ENCODE results near the gene PAK4.
"Not testable (repeated sequence)": the region's sequence is repeated elsewhere in the genome, so short reads cannot be mapped to it uniquely, and the experiment has no call there.

The PAK4 gene

DNA sequence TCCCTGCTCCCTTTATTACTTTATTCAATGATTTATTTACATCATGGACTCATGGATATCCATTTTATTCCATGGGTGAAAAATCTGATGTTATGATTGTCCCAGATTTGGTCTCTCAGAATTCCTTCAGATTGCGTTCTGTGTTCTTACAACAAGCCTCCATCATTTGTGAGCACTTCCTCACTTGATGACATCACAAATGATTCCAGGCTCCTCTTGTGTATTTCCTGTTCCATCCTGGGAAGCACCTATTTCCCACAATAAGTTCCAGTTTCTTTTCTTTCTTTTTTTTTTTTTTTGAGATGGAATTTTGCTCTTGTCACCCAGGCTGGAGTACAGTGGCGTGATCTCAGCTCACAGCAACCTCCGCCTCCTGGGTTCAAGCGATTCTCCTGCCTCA is 34.7 kb upstream of the PAK4 start:
- DNase-seq (ENCODE audit: low read depth) = no peak
- in situ Hi-C loops (cut with HindIII; ENCODE audit: low sequenced_read_pairs) = no loop called here
- no peak for TF ChIP-seq CTCF (IDR thresholded peaks at IDR 0.05; ENCODE audit: low read depth, low read length, missing control alignments)
- no peak overlapping the region for H3K4me3 ChIP-seq (ENCODE audit: low read depth, low read length)

DNA sequence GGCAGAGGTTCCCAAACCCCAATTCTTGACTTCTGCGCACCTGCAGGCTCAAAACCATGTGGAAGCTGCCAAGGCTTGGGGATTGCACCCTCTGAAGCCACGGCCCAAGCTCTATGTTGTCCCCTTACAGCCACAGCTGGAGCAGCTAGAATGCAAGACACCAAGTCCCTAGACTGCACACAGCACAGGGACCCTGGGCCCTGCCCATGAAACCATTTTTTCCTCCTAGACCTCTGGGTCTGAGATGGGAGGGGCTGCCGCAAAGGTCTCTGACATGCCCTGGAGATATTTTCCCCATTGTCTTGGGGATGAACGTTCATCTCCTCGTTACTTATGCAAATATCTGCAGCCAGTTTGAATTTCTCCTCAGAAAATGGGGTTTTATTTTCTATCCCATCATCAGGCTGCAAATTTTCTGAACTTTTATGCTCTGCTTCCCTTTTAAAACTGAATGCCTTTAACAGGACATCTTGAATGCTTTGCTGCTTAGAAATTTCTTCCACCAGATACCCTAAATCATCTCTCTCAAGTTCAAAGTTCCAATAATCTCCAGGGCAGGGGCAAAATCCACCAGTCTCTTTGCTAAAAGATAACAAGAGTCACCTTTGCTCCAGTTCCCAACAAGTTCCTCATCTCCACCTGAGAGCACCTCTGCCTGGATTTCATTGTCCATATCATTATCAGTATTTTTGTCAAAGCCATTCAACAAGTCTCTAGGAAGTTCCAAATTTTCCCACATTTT is 29.6 kb upstream of the PAK4 start:
- DNase-seq (ENCODE audit: low read depth); in situ Hi-C loops (cut with HindIII; ENCODE audit: low sequenced_read_pairs); H3K4me3 ChIP-seq (ENCODE audit: low read depth, low read length): not testable (repeated sequence)

DNA sequence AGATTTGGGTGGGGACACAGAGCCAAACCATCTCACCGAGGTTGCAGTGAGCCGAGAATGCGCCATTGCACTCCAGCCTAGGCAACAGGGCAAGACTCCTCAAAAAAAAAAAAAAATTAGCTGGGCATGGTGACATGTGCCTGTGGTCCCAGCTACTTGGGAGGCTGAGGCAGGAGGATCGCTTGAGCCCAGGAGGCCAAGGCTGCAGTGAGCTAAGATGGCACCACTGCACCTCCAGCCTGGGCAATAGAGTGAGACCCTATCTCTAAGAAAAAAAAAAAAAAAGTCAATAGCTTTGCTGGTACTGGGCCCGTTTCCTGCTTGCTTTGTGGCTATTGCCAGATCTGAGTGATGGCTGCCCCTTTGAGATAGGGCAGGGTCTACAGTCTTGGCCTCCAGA is 28.3 kb upstream of the PAK4 start:
- TF ChIP-seq CTCF (IDR thresholded peaks at IDR 0.05; ENCODE audit: low read depth, low read length, missing control alignments) = no peak
- no peak overlapping the region for H3K4me3 ChIP-seq (ENCODE audit: low read depth, low read length)
- in situ Hi-C loops (cut with HindIII; ENCODE audit: low sequenced_read_pairs) = no loop called here
- no peak for DNase-seq (ENCODE audit: low read depth)

DNA sequence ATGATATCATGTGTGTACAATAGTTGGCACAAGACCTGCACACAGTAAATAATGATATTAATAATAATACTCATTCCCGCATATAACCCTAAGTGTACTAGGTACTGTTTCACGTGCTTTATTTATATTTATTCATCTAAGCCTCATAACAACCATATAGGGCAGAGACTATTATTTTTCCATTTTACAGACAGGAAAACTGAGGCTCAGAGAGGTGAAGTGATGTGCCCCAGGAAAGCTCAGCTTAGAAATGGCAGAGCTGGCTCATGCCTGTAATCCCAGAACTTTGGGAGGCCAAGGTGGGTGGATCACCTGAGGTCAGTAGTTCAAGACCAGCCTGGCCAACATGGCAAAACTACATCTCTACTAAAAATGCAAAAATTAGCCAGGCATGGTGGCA is 27.9 kb upstream of the PAK4 start:
- DNase-seq (ENCODE audit: low read depth) = no peak
- TF ChIP-seq CTCF (IDR thresholded peaks at IDR 0.05; ENCODE audit: low read depth, low read length, missing control alignments) = no peak
- in situ Hi-C loops (cut with HindIII; ENCODE audit: low sequenced_read_pairs) = no loop called here
- no peak overlapping the region for H3K4me3 ChIP-seq (ENCODE audit: low read depth, low read length)

GRCh38 chr19:39098365-39099269 is 27.0 kb upstream of the PAK4 start:
- DNase-seq (ENCODE audit: low read depth) = no peak
- H3K4me3 ChIP-seq (ENCODE audit: low read depth, low read length) = no peak overlapping the region
- in situ Hi-C loops (cut with HindIII; ENCODE audit: low sequenced_read_pairs) = no loop called here
- no peak for TF ChIP-seq CTCF (IDR thresholded peaks at IDR 0.05; ENCODE audit: low read depth, low read length, missing control alignments)

GRCh38 chr19:39099341-39099740 is 26.2 kb upstream of the PAK4 start:
- H3K4me3 ChIP-seq (ENCODE audit: low read depth, low read length) = no peak overlapping the region
- DNase-seq (ENCODE audit: low read depth) = no peak

More at GRCh38 chr19:39099341-39099740, 26.2 kb upstream of the PAK4 start:
- no peak for TF ChIP-seq CTCF (IDR thresholded peaks at IDR 0.05; ENCODE audit: low read depth, low read length, missing control alignments)
- in situ Hi-C loops (cut with HindIII; ENCODE audit: low sequenced_read_pairs) = no loop called here

Measured in astrocyte of the cerebellum (primary cell).